Stimulated activated CD8-positive, alpha-beta memory T cell treated with anti-CD3 and anti-CD28 coated beads, Interleukin-2, amount 100 ng/mL, for 1 hour (primary cell): ENCODE measurements around the gene DAGLA.

ENCODE experiments used
- DNase-seq, 2 donors: peaks; one replicate each; pipeline ENCODE4 v3.0.0-alpha.2; 2020; ENCODE audit warnings: low read depth in 2 of 2

Gene DAGLA

GRCh38 chr11:61745781-61746441 is 65.7 kb downstream of the DAGLA start:
- DNase-seq: no peak

DNA sequence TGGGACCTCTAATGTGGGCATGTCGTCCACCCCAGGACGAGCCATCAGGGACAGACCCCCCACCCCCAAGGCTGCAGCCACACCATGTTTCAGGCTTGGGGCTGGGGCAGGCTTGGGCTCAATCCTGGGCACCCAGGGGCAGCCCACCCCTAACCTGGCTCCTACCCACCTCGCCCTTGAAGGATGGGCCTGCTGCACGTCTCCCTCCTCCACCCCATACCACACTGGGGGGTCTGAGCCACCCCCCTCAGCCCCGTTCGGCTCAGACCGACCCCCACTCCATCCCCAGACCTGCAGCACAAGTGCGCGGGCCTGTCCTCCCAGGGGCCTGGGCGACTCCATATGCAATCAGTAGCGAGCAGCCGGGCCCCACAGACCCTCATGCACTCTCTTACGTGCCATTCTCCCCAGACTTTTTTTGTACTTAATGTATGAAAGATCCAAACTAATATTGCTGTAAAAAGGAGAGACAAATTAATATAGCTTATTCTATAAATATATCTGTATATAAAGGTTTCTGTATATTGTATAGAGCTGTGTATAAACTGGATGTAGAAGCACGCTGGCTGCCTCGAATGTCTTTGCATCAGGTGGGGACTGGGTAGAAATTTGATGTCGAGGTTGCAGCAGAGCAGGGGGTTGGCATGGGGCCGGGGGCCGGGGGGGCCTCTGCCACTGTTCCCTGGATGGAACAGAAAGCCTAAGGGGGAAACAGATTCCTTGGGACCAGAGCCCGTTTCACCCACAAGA is 66.4 kb downstream of the DAGLA start:
- no peak for DNase-seq

- peak in 1 of 2 donors; percentile 14 for DNase-seq
These were observed 67.2 kb downstream of the DAGLA start for GRCh38 chr11:61747192-61747966.

GRCh38 chr11:61747967-61748285 is 67.7 kb downstream of the DAGLA start:
- no peak for DNase-seq

GRCh38 chr11:61749591-61750217 is 69.5 kb downstream of the DAGLA start:
- DNase-seq: no peak

DNA sequence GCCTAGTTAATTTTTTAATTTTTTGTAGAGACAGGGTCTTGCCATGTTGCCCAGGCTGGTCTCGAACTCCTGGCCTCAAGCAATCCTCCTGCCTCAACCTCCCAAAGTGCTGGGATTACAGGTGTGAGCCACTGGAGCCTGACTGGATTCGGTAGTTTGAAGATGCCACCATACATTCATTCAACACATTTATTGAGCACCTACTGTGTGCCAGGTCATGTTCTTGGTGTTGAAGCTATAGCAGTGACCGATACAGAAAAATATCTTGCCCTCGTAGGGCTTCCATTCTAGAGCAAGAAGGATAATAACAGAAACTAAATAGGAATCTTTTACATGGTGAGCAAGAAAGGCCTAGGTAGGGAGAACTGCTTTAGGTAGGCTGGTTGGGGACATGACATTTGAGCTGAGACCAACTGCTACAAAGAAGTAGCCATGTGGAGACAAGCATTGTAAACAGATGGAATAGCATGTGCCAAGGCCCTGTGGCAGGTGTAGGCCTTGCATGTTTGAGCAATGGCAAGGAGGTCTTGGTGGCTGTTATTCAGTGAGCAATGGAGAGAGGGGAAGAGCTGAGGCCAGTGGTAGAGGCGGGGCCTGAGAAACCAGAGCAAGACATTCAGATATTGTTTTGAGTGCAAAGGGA is 70.6 kb downstream of the DAGLA start:
- DNase-seq: no peak

DNA sequence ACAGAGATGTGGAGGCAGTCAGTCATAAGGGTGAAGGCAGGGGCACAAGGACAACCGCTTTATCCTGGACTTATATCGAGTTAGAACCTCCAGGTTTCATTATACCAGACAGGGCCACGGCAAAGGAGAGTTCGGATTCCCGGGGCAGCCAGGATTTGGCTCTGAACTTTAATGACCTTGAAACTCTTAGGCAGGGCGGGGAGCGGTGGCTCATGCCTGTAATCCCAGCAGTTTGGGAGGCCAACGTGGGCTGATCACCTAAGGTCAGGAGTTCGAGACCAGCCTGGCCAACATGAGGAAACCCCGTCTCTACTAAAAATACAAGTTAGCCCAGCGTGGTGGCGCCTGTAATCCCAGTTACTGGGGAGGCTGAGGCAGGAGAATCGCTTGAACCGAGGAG is 71.2 kb downstream of the DAGLA start:
- DNase-seq: no peak

GRCh38 chr11:61752117-61752924 is 72.1 kb downstream of the DAGLA start, which contains the start of gene MYRF:
TSS of gene MYRF (plus strand) at chr11:61752636. CDS start at chr11:61752745, 109 bp downstream.
- DNase-seq: peak; percentile 13 to 35

GRCh38 chr11:61752925-61753521 is 72.8 kb downstream of the DAGLA start:
- DNase-seq: no peak

GRCh38 chr11:61753672-61754071 is 73.5 kb downstream of the DAGLA start:
- no peak for DNase-seq

DNA sequence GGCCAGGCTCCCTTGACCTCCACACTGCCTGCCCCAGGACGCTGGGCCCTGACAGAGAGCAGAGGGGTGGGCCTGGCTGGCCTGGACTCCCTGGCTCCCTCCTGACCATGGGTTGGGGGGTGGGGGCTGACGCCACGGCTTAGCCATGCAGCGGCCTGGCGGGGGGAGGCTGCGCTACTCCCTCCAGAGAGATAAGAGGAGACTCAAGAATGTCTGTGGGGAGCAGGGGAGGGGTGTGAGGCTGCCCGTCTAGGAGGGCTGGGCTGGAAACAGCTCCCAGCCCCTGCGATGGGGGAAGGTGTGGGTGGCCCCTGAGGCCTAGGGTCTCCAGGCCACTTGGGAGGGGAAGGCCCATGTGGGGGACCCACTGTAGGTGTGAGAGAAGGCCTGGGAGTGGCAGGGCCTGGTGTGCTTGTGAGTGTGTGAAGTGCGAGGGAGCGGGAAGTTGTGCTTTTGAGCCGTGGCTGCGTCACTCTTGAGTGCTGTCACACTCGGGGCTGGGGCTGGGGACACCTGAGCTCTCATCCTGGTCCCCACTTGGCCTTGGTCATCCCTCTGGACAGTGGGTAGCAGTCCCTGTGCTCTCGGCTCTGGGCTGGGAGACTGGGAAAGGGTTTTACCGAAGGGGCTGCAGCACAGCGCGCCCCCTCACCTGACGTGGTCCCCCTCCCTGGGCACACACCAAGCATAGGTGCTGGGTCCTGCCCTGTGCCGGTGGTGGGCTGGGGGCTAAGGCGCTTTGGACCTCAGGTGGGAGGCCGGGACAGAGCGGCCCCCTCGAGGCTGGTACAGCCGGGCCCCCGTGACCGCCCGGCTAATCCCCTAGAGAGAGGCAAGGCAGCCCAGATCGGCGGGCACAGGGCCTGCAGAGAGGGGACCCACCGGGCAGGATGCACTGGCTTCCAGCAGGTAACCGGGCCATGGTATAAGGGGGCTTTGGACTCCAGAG is 74.6 kb downstream of the DAGLA start:
- DNase-seq: no peak

- DNase-seq: no peak
These were observed 75.9 kb downstream of the DAGLA start for GRCh38 chr11:61756147-61756451.

DNA sequence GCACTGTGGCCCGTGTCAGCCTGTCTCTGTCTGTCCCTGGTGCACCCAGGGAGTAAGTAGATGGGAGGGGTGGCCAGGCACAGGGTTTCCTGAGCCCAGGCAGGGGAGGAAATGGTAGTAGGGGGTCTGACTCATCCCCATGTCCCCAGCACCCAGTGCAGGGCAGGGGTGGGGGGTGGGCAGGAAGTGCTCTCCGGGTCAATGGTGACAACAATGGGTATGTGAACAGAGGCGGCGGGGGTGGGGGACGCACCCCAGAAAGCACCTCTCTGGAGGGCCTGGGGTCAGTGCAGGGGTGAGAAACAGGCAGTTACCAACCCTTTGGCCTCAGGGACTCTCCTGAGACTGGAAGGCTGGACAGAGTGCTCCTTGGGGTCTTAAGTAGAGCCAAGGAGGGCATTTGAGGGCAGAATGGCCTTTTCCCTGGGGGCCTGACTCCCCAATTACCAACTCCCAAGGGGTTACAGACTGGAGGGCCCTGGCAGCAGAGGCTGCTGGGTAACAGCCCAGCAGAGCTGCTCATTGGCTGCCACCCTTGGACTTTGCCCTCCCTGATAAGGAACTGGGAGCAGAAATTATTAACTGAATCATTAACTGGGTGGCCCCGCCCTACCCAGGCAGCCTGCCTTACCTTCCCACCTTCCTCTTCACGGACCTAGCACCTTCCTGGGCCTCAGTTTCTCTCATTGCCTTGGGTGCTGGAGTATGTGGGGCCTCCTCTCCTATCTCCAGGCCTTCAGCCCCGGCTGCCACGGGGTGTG is 76.4 kb downstream of the DAGLA start:
- DNase-seq: peak in 1 of 2 donors; percentile 15

DNA sequence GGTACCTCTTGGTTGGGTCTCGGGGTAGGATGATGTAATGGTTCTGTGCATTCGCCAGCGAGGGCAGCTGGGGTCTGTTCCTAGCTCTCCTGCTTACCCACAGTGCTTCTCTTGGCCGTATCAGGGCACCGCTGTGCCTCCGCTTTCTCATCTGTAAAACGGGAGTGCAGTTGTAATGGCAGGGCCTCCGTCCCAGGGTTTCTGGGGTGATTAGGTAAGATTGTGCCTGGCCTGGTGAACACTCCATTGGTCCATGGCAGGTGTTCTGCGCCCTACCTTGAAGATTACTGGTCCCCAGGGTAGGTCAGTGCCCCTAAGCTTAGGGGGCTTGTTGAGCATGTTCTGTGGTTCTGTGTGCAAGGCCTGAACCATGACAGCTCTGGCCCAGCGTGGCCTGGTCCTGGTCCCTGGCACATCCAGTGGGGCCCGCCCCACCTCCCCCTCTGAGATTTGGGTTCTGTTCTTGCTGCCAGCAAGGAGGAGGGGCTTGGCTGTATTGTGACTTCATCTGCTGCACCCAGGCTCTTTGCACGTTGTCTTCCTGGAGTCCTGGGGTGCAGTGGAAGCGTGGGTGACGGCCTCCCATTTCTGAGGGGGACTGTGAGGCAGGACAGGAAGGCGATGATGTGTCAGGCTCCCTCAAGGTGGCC is 77.1 kb downstream of the DAGLA start:
- no peak for DNase-seq

DNA sequence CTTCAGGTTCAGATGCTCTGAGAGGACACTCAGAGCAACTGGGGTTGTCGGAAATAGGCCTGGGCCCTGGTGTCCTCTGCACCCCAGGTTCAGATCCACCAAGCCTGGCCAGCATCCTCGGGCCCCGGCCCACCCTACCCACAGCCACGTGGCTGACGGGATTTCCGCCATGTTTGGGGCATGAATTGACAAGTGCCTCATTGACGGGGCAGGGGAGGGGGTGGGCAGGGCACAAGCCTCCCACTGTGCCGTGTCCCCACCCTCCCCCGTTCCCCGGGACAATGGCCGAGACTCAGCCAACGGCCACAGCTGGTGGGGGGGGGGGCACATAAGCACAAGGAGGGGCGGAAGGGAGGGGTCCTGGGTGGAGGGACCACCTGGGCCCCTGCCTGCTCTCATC is 80.8 kb downstream of the DAGLA start:
- no peak for DNase-seq

GRCh38 chr11:61761440-61762222 is 81.4 kb downstream of the DAGLA start:
- DNase-seq: no peak

GRCh38 chr11:61762223-61762615 is 82.0 kb downstream of the DAGLA start:
- DNase-seq: no peak
